GM21576 (cell line): Measurements from ENCODE around the gene ZNF576.
"Not testable (repeated sequence)": the region's sequence is repeated elsewhere in the genome, so short reads cannot be mapped to it uniquely, and the experiment has no call there.

Source experiments
- ATAC-seq: cut with Tn5 transposase; IDR thresholded peaks from one replicate; pipeline ENCODE4 v1.9.1; 2021; ENCODE audit warnings: mild to moderate bottlenecking, moderate library complexity; ENCODE audit not compliant: unreplicated experiment

ZNF576 gene

GRCh38 chr19:43644181-43644580, 47.8 kb downstream of the ZNF576 start:
- ATAC-seq, result no peak

DNA sequence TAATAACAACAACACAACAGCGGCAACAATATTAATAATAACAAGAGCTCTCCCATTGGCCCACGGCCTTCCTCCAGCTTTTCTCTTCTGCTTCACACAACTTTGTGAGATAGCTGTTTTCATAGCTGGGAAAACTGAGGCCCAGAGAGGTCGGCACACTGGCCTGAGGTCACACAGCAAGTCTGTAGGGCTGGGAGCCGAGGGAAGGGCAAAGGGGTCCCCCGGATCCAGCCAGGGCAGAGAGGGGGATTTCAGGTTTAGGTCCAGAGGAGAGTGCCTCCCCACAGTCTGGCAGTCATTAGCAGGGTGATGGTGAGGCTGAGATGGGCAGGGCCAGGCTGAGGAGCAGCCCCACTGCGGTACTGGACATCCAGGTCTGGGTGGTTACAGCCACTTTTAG, 52.2 kb downstream of the ZNF576 start:
- ATAC-seq, result no peak

- no peak for ATAC-seq
Observed at GRCh38 chr19:43649514-43649913, 53.1 kb downstream of the ZNF576 start.

GRCh38 chr19:43650276-43650675, 53.9 kb downstream of the ZNF576 start:
- not testable (repeated sequence) for ATAC-seq
